Measurements from ENCODE around the gene CCT5. TPM values are rescaled to one million over a fixed set of nuclear protein-coding genes. Genes with fewer than 3 reads are reported as not detected.

CCT5 gene
- total RNA-seq (173 TPM), polyA plus RNA-seq (148 TPM)

- WGBS, result under 1% methylated on average over 67 of the region's 67 CpGs
- H3K4me3 ChIP-seq (ENCODE audit: low read depth, low read length), result peak within 1 kb of the TSS; percentile 89
- peak; percentile 97 for DNase-seq (ENCODE audit: extremely low spot score)
- H3K36me3 ChIP-seq (ENCODE audit: insufficient read depth), result no peaks in the 10 kb centered on the region
- H3K27ac ChIP-seq (ENCODE audit: low read depth), result peak within 1 kb of the TSS; percentile 68
- peaks cover 1% of the 10 kb centered on the region for H3K4me1 ChIP-seq (ENCODE audit: insufficient read depth)
Observed at GRCh38 chr5:10249948-10250805, at the start of gene CCT5. TSS of gene CCT5 (plus strand) at chr5:10250280. CDS start at chr5:10250341, 61 bp downstream.

GRCh38 chr5:10201223-10201868, 48.7 kb upstream of the CCT5 start:
- WGBS, result 38% methylated on average over 4 of the region's 4 CpGs
- no peaks in the 10 kb centered on the region for H3K36me3 ChIP-seq (ENCODE audit: insufficient read depth)
- no peak overlapping the region for H3K27ac ChIP-seq (ENCODE audit: low read depth)
- no peak for DNase-seq (ENCODE audit: extremely low spot score)
- H3K4me1 ChIP-seq (ENCODE audit: insufficient read depth), result no peaks in the 10 kb centered on the region
- no peak overlapping the region for H3K4me3 ChIP-seq (ENCODE audit: low read depth, low read length)

- no peaks in the 10 kb centered on the region for H3K36me3 ChIP-seq (ENCODE audit: insufficient read depth)
- no peak for DNase-seq (ENCODE audit: extremely low spot score)
- no peaks in the 10 kb centered on the region for H3K4me1 ChIP-seq (ENCODE audit: insufficient read depth)
- H3K27ac ChIP-seq (ENCODE audit: low read depth), result no peak overlapping the region
- no peak overlapping the region for H3K4me3 ChIP-seq (ENCODE audit: low read depth, low read length)
- 73% methylated on average over 3 of the region's 3 CpGs for WGBS
Observed at GRCh38 chr5:10202089-10202910, 47.8 kb upstream of the CCT5 start.

- no peaks in the 10 kb centered on the region for H3K4me1 ChIP-seq (ENCODE audit: insufficient read depth)
- no peaks in the 10 kb centered on the region for H3K36me3 ChIP-seq (ENCODE audit: insufficient read depth)
- 95% methylated on average over 1 of the region's 1 CpG for WGBS
- H3K4me3 ChIP-seq (ENCODE audit: low read depth, low read length), result no peak overlapping the region
- no peak for DNase-seq (ENCODE audit: extremely low spot score)
- no peak overlapping the region for H3K27ac ChIP-seq (ENCODE audit: low read depth)
Observed at GRCh38 chr5:10209004-10209403, 41.1 kb upstream of the CCT5 start.

GRCh38 chr5:10213316-10213715, 36.8 kb upstream of the CCT5 start:
- WGBS, result 74% methylated on average over 5 of the region's 5 CpGs
- Histone ChIP-seq H3K36me3 (ENCODE audit: insufficient read depth) (no peaks in the 10 kb centered on the region), H3K4me3 (ENCODE audit: low read depth, low read length) (no peak overlapping the region), H3K27ac (ENCODE audit: low read depth) (no peak overlapping the region), H3K4me1 (ENCODE audit: insufficient read depth) (no peaks in the 10 kb centered on the region)
- DNase-seq (ENCODE audit: extremely low spot score), result no peak

GRCh38 chr5:10214041-10214440, 36.0 kb upstream of the CCT5 start:
- Histone ChIP-seq H3K36me3 (ENCODE audit: insufficient read depth) (no peaks in the 10 kb centered on the region), H3K4me1 (ENCODE audit: insufficient read depth) (no peaks in the 10 kb centered on the region), H3K4me3 (ENCODE audit: low read depth, low read length) (no peak overlapping the region), H3K27ac (ENCODE audit: low read depth) (no peak overlapping the region)
- DNase-seq (ENCODE audit: extremely low spot score), result no peak
- WGBS, result 73% methylated on average over 2 of the region's 2 CpGs

- no peak overlapping the region for H3K27ac ChIP-seq (ENCODE audit: low read depth)
- WGBS, result 83% methylated on average over 5 of the region's 5 CpGs
Observed at GRCh38 chr5:10215366-10215765, 34.7 kb upstream of the CCT5 start.

GRCh38 chr5:10216107-10216506, 34.0 kb upstream of the CCT5 start:
- H3K36me3 ChIP-seq (ENCODE audit: insufficient read depth), result no peaks in the 10 kb centered on the region
- 83% methylated on average over 5 of the region's 5 CpGs for WGBS
- DNase-seq (ENCODE audit: extremely low spot score), result no peak
- H3K4me3 ChIP-seq (ENCODE audit: low read depth, low read length), result no peak overlapping the region
- no peaks in the 10 kb centered on the region for H3K4me1 ChIP-seq (ENCODE audit: insufficient read depth)
- H3K27ac ChIP-seq (ENCODE audit: low read depth), result no peak overlapping the region

More at GRCh38 chr5:10215366-10215765, 34.7 kb upstream of the CCT5 start:
- Histone ChIP-seq H3K36me3 (ENCODE audit: insufficient read depth) (no peaks in the 10 kb centered on the region), H3K4me1 (ENCODE audit: insufficient read depth) (no peaks in the 10 kb centered on the region), H3K4me3 (ENCODE audit: low read depth, low read length) (no peak overlapping the region)
- DNase-seq (ENCODE audit: extremely low spot score), result no peak

GRCh38 chr5:10218658-10219057, 31.4 kb upstream of the CCT5 start:
- H3K36me3 ChIP-seq (ENCODE audit: insufficient read depth), result no peaks in the 10 kb centered on the region
- H3K27ac ChIP-seq (ENCODE audit: low read depth), result no peak overlapping the region
- WGBS, result 84% methylated on average over 8 of the region's 8 CpGs
- no peaks in the 10 kb centered on the region for H3K4me1 ChIP-seq (ENCODE audit: insufficient read depth)
- no peak for DNase-seq (ENCODE audit: extremely low spot score)
- H3K4me3 ChIP-seq (ENCODE audit: low read depth, low read length), result no peak overlapping the region

GRCh38 chr5:10219068-10219467, 31.0 kb upstream of the CCT5 start:
- no peak overlapping the region for H3K4me3 ChIP-seq (ENCODE audit: low read depth, low read length)
- H3K36me3 ChIP-seq (ENCODE audit: insufficient read depth), result no peaks in the 10 kb centered on the region
- WGBS, result 90% methylated on average over 4 of the region's 4 CpGs
- no peak for DNase-seq (ENCODE audit: extremely low spot score)
- H3K27ac ChIP-seq (ENCODE audit: low read depth), result no peak overlapping the region
- no peaks in the 10 kb centered on the region for H3K4me1 ChIP-seq (ENCODE audit: insufficient read depth)

GRCh38 chr5:10220248-10220647, 29.8 kb upstream of the CCT5 start:
- Histone ChIP-seq H3K27ac (ENCODE audit: low read depth) (no peak overlapping the region), H3K4me1 (ENCODE audit: insufficient read depth) (no peaks in the 10 kb centered on the region), H3K36me3 (ENCODE audit: insufficient read depth) (no peaks in the 10 kb centered on the region), H3K4me3 (ENCODE audit: low read depth, low read length) (no peak overlapping the region)
- no peak for DNase-seq (ENCODE audit: extremely low spot score)
- 54% methylated on average over 8 of the region's 8 CpGs for WGBS

GRCh38 chr5:10222326-10222725, 27.8 kb upstream of the CCT5 start:
- Histone ChIP-seq H3K4me3 (ENCODE audit: low read depth, low read length) (no peak overlapping the region), H3K4me1 (ENCODE audit: insufficient read depth) (no peaks in the 10 kb centered on the region), H3K36me3 (ENCODE audit: insufficient read depth) (no peaks in the 10 kb centered on the region), H3K27ac (ENCODE audit: low read depth) (no peak overlapping the region)
- WGBS, result 94% methylated on average over 2 of the region's 2 CpGs
- no peak for DNase-seq (ENCODE audit: extremely low spot score)

GRCh38 chr5:10227379-10227778, 22.7 kb upstream of the CCT5 start:
- no peak overlapping the region for H3K27ac ChIP-seq (ENCODE audit: low read depth)
- no peaks in the 10 kb centered on the region for H3K36me3 ChIP-seq (ENCODE audit: insufficient read depth)
- whole genome bisulfite sequencing, result 80% methylated on average over 7 of the region's 7 CpGs
- DNase-seq (ENCODE audit: extremely low spot score), result no peak
- no peak overlapping the region for H3K4me3 ChIP-seq (ENCODE audit: low read depth, low read length)
- no peaks in the 10 kb centered on the region for H3K4me1 ChIP-seq (ENCODE audit: insufficient read depth)

All from urinary bladder (tissue), 4 donors.